COLO668 (cell line): Measurements from ENCODE around the gene HSBP1L1.
A peak's percentile ranks its signal among the peaks of the same experiment; 100 is the strongest.
"Not testable (repeated sequence)": the region's sequence is repeated elsewhere in the genome, so short reads cannot be mapped to it uniquely, and the experiment has no call there.

Source experiments
- DNase-seq: peaks from one replicate; lab custom pipeline; 2025; ENCODE audit not compliant: unreplicated experiment; lab: John Stamatoyannopoulos, UW

HSBP1L1 gene

GRCh38 chr18:79983253-79983652, 18.8 kb downstream of the HSBP1L1 start:
- no peak for DNase-seq

DNA sequence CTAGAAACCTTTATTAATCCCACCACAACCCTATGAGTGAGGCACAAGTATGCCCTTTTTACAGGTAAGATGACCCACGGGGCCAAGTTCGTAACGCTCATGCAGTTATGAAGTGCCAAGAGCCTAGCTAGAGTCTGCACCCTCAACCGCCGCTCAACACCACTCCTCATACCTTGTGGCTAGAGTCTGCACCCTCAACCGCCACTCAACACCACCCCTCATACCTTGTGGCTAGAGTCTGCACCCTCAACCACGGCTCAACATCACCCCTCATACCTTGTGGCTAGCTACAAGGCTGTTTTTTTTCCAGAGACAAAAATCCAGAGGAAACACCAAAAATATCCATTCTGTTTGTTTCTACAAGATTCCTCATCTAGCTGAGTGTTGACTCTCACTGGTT, 19.4 kb downstream of the HSBP1L1 start:
- DNase-seq, result no peak

DNA sequence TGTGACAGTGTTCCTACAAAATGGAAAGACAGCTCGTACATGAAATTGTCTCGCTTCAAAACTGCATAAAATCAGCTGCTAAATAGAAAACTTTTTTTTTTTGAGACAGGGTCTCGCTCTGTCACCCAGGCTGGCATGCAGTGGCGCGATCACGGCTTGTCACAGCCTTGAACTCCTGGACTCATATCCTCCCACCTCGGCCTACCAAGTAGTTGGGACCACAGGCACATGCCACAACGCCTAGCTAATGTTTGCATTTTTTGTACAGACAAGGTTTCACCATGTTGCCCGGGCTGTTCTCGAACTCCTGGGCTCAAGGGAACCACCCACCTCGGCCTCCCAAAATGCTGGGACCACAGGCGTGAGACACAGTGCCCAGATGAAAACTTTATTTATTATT, 20.7 kb downstream of the HSBP1L1 start:
- no peak for DNase-seq

- peak; percentile 13 for DNase-seq
These were observed 22.3 kb downstream of the HSBP1L1 start for GRCh38 chr18:79986726-79987125.

GRCh38 chr18:79987566-79987965, 23.1 kb downstream of the HSBP1L1 start:
- no peak for DNase-seq

GRCh38 chr18:79988071-79988450, 23.6 kb downstream of the HSBP1L1 start:
- peak; percentile 84 for DNase-seq

GRCh38 chr18:79988451-79989194, 24.2 kb downstream of the HSBP1L1 start, which contains the start of gene TXNL4A:
TXNL4A (minus strand) TSS chr18:79988563; CDS start chr18:79988392, 171 bp downstream.
- DNase-seq, result peak; percentile 97

- no peak for DNase-seq
These were observed 24.7 kb downstream of the HSBP1L1 start for GRCh38 chr18:79989195-79989497.

DNA sequence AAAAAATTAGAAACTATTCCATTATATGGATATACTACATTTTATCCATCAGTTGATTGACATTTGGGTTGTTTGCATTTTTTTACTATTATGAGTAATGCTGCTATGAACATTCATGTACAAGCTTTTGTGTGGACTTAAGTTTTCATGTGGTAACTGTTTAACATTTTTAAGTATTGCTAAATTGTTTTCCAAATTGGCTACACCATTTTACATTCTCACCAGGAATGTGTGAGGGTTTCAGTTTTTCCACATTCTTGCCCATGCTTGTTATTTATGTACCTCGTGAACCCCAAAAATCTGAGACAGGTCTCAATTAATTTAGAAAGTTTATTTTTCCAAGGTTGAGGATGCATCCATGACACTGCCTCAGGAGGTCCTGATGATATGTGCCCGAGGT, 27.1 kb downstream of the HSBP1L1 start:
- no peak for DNase-seq

GRCh38 chr18:79999701-80000100, 35.3 kb downstream of the HSBP1L1 start:
- not testable (repeated sequence) for DNase-seq

DNA sequence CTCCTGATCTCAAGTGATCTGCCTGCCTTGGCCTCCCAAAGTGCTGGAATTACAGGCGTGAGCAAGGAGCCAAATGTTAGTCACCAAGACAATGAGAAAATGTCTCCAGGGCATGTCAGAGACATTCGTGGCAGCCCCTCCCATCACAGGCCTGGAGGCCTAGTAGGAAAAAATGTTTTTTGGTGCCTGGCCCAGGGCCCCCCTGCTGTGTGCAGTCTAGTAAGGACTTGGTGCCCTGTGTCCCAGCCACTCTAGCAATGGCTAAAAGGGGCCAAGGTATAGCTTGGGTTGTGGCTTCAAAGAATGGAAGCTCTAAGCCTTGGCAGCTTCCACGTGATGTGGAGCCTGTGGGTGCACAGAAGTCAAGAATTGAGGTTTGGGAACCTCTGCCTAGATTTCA, 36.4 kb downstream of the HSBP1L1 start:
- no peak for DNase-seq

- no peak for DNase-seq
These were observed 38.0 kb downstream of the HSBP1L1 start for GRCh38 chr18:80002468-80002867.

DNA sequence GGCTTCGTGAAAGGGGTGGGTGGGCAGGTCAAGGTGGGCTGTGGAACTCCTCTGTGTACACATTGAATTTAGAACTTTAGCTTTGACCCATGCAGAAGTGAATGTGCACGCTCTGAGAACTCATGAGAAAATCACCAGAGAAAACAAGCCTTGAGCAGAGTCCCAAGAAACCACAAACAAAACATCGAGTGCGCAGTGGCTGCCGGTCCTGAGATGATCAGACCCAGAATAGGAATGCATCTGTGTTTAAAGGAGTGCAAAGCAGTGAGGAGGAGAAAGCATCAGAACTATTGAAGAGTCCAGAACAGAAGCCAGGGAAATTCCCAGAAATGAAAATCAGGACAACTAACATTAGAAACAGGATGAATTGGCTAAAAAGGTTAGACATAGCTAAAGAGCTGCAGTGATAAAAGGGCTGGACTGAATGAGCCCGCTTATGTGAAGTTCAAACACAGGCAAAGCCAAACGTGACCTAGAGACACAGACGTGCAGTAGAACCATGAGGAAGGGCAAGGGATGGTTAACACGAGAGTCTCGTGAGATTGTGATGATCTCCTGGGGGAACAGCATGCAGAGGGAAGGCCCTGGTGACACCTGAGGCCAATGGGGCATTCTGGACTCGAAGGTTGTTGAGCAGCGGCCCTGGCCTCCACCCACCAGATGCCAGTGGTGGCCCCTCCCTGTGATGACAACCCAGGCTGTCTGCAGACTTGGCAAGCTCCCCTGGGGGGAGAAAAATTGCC, 40.3 kb downstream of the HSBP1L1 start:
- no peak for DNase-seq

DNA sequence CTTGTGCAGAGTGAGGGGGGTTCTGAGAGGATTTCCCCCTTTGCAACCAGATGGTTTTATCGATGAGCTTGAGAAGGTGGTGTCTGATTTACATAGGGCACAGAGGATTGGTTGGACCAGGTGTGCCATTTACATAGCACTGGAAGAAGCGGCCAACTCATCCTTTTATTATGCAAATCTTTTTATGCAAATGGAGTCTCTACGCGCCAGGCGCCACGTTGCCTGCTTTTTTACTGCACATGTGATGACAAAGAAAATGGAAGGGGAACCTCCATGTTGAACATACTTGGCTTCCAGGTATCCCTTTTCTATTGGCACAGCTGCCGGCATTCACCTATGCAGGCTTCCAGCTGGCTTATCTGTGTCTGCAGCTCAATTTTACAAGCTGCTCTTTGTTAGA, 42.3 kb downstream of the HSBP1L1 start:
- DNase-seq, result no peak

DNA sequence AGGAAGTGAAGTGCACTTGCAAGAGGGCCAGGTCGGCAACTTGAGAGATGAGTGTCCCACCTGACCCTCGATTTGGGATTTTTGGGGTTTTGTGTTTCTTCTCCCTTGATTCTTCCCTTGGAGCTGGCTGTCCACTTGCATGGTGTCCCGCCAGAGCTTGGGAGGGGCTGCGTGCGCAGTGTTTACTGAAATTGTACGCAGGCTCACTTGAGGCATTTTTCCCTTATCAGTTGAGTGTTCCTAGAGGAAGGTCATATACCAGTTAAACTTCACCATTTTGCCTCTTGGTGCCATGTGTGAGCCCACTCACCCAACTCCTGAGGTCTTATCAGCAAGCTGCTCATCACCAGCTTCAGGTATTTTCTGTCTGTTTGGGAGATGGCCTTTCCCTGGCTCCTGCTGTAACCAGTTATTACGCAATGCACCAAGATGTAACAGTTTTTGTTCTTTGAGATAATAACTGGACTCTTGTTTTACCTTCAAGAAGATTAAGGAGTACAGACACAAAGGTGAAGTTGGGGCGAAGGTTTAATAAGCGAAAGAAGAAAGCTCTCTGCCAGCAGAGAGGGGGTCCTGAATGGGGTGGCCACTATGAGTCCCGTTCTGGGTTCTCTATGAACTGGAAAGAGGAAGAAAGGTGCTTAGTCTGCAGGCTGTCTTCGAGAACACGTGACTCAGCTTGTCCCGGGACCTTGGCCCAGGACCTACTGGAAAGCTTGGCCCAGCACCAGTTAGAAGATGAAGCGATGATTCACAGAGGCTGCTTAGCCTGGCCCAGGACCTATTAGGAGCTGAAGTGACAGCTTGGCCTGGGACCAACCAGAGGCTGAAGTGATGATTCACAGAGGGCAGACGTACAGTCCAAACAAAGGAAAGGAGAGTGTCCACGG, 45.5 kb downstream of the HSBP1L1 start:
- no peak for DNase-seq

DNA sequence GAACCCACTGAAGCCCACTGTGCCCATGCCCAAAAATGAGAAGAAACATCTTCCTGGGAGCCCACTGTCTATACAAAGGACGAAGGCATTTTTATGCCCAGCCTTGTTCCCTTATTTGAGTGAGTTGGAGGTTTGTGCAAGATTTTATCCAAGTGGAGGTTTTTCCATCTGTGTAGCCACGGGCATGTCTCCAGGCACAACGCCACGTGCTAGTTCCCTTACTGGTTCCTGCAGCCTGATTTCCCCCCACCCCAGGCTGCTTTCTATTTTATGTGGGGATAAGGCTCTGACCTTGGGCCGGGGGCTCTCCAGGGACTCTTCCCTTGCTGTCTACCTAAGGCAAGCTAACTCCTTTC, 46.1 kb downstream of the HSBP1L1 start:
- no peak for DNase-seq

GRCh38 chr18:80011496-80012137, 47.2 kb downstream of the HSBP1L1 start:
- not testable (repeated sequence) for DNase-seq

- DNase-seq, result no peak
These were observed 48.3 kb downstream of the HSBP1L1 start for GRCh38 chr18:80012714-80013113.
